HEK293 (cell line): ENCODE measurements around the gene SCRN1.

Source experiments
- CTCF ChIP-seq: fragments of 450-650 bp; formaldehyde crosslinking; IDR thresholded peaks from 2 replicates; pipeline ENCODE4 v1.5.1; 2016; ENCODE audit warnings: missing biosample characterization, missing genetic modification characterization
- MYNN ChIP-seq: fragments of 450-650 bp; formaldehyde crosslinking; IDR thresholded peaks from 2 replicates; pipeline ENCODE4 v1.5.1; 2016; ENCODE audit warnings: missing biosample characterization, missing genetic modification characterization, borderline replicate concordance
- REST ChIP-seq: fragments of 450-650 bp; formaldehyde crosslinking; IDR thresholded peaks from 2 replicates; pipeline ENCODE4 v1.5.1; 2016; ENCODE audit warnings: missing biosample characterization, missing genetic modification characterization
- ZNF280C ChIP-seq: fragments of 450-650 bp; formaldehyde crosslinking; IDR thresholded peaks from 2 replicates; pipeline ENCODE4 v1.5.1; 2016; ENCODE audit warnings: missing biosample characterization, missing genetic modification characterization
- ZNF707 ChIP-seq: fragments of 450-650 bp; formaldehyde crosslinking; IDR thresholded peaks from 2 replicates; pipeline ENCODE4 v1.5.1; 2016; ENCODE audit warnings: missing biosample characterization, missing genetic modification characterization

DNA sequence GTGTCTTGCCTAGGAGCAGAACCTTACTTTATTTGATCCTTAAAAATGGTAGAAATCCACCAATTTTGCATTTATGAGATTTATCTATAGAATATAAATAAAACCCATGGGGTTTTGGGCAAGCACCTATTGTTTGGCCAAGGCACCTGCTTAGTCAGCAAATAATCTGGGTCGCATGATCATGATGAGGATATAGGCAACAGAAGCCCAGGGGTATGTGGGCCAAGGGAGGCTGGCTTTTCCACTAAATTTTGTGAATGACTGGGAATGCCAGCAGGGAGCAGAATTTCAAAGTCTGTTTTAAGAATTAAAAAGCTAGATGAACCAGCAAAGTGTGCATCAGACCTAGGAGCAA lies 17.3 kb downstream of the SCRN1 start:
- no peak for TF ChIP-seq REST (tag by site-specific recombination)
- no peak for TF ChIP-seq CTCF (tag by site-specific recombination)
- no peak for TF ChIP-seq ZNF280C
- TF ChIP-seq ZNF707 (tag by site-specific recombination), result no peak
- no peak for TF ChIP-seq MYNN (tag by site-specific recombination)
